Gastrocnemius medialis (tissue), 4 donors: ENCODE results near the gene TET1.

Source experiments
- POLR2A ChIP-seq, 2 donors: fragments of 450-650 bp; IDR thresholded peaks; one replicate each; pipeline ENCODE4 v1.6.1; 2017; ENCODE audit warnings: antibody characterized with exemption in 2 of 2, mild to moderate bottlenecking in 2 of 2, moderate library complexity in 2 of 2
- TF ChIP-seq, protein P1 (sequence below), 5 experiments: fragments of 450-650 bp in 3 of 5; fragments of 200-600 bp in 2 of 5; sonication (generic) in 2 of 5; IDR thresholded peaks in 4 of 5; conservative IDR thresholded peaks in 1 of 5; 1 replicate in 4 of 5; 2 replicates in 1 of 5; pipeline ENCODE4 v1.5.1; 2016 to 2019; ENCODE audit warnings: antibody characterized with exemption in 5 of 5, mild to moderate bottlenecking in 3 of 5, moderate library complexity in 3 of 5

GRCh38 chr10:68665841-68666240 is 105.7 kb downstream of the TET1 start:
- TF ChIP-seq, protein P1, sequence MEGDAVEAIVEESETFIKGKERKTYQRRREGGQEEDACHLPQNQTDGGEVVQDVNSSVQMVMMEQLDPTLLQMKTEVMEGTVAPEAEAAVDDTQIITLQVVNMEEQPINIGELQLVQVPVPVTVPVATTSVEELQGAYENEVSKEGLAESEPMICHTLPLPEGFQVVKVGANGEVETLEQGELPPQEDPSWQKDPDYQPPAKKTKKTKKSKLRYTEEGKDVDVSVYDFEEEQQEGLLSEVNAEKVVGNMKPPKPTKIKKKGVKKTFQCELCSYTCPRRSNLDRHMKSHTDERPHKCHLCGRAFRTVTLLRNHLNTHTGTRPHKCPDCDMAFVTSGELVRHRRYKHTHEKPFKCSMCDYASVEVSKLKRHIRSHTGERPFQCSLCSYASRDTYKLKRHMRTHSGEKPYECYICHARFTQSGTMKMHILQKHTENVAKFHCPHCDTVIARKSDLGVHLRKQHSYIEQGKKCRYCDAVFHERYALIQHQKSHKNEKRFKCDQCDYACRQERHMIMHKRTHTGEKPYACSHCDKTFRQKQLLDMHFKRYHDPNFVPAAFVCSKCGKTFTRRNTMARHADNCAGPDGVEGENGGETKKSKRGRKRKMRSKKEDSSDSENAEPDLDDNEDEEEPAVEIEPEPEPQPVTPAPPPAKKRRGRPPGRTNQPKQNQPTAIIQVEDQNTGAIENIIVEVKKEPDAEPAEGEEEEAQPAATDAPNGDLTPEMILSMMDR (IDR thresholded peaks at IDR 0.05 in 4 of 5, conservative IDR thresholded peaks at IDR 0.05 in 1 of 5) = no peak
- no peak for TF ChIP-seq POLR2A (IDR thresholded peaks at IDR 0.05)
